NCI-H748 treated with DMSO at 0.1 percent for 48 hours (cell line): ENCODE results near the gene IZUMO1R.
"Not testable (repeated sequence)": the region's sequence is repeated elsewhere in the genome, so short reads cannot be mapped to it uniquely, and the experiment has no call there.

Experiments
- DNase-seq: peaks from one replicate; lab custom pipeline; 2025; lab: John Stamatoyannopoulos, UW

Gene IZUMO1R

DNA sequence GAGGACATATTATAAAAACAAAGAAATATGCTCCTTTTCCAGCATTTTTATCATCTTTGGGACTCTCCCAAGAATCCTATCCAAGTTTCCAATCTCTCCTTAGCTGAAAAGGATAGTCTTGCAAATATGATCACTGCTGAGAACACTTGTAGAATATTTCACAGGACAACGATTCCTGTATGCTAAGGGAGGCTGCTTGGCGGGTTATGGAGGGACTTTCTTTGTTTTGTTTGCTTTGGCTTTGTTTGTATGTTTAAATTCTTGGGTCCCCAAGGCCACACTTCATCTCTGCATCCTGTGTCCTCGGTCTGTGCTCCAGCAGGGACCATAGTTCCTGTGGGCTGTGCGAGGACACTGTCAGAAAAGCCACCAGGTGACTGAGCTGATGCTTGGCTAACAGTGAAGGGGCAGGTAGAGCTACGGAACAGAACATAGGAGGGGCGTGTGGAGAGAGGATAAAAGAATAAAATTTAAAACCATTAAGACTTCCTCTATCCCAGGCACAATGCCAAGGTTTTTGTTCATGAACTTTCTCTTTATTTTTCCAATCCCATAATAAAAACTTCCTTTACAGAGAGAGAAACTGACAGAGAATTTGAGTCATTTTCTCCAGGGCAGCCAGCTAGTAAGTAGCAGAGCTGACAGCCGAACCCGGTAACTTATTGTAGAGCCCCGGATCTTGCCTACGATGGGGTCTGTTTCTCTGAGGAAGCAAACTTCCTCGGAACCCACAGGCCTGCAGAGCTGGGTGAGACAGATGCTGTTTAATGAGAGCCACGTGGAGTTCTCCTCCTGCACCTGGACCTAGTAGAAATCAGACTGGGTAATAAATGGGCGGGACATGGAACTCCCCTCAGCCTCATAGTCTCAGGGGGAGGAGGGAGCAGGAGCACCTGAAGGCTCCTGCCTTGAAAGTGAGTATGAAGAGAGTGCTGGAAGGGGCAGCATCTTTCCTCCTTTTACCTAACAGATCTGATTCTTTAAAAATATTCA lies at the start of gene IZUMO1R:
Gene IZUMO1R (plus strand): TSS at position 615 of the 993 bp plus-strand sequence. CDS start 1,057 bp downstream, outside the sequence.
- no peak for DNase-seq

- DNase-seq, result no peak
Measured at GRCh38 chr11:94271885-94272372, 32.5 kb upstream of the IZUMO1R start.

- no peak for DNase-seq
Measured at GRCh38 chr11:94272738-94273313, 31.6 kb upstream of the IZUMO1R start.

- no peak for DNase-seq
Measured at GRCh38 chr11:94275961-94276360, 28.4 kb upstream of the IZUMO1R start.

- no peak for DNase-seq
Measured at GRCh38 chr11:94276943-94277342, 27.4 kb upstream of the IZUMO1R start.

GRCh38 chr11:94278207-94278606 lies 26.2 kb upstream of the IZUMO1R start:
- not testable (repeated sequence) for DNase-seq

GRCh38 chr11:94279996-94280395 lies 24.4 kb upstream of the IZUMO1R start:
- no peak for DNase-seq

DNA sequence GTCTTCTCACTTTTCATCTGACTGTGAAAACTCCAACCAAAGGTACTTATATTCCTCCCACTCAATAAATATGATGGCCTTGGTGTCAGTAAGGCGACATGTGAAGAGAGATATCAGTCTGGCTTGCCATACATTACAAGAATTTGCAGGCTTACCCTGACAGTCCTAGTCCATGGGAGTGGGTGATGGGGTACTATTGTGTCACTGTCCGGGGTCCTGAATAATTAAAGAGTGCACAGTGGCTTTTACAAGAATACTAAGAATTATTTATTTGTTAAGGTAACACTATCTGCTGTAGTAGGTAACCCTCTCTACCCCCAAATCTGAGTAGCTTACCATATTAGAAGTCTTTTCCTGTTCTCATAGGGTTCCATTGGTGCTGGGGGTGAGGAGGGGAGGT lies 23.1 kb upstream of the IZUMO1R start:
- DNase-seq, result no peak

- no peak for DNase-seq
Measured at GRCh38 chr11:94283678-94284077, 20.7 kb upstream of the IZUMO1R start.

GRCh38 chr11:94295534-94295933 lies 8.8 kb upstream of the IZUMO1R start:
- no peak for DNase-seq

DNA sequence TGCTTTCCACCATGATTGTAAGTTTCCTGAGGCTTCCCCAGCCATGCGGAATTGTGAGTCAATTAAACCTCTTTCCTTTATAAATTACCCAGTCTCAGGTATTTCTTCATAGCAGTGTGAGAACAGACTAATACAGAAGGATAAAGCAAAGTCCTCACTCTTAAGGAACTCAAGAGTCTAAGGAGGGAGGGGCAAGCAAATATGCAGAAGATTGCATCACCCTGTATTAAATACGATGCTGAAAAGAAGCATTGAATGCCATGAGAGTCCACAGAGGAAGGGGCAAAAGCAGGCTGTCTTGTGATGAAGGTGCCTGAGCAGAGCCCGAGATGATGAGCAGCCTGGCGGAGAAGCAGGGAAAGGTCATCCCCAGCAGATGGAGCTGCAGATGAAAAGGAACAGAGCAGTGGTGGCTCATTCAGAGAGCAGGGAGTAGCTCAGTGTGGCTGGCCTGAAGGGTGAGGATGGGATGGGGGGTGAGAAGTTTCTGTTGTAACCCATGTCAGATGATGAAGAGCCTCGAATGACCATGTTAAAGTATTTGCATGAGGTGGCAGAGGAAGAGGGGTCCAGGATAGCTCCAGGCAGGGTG lies 6.3 kb upstream of the IZUMO1R start:
- no peak for DNase-seq

DNA sequence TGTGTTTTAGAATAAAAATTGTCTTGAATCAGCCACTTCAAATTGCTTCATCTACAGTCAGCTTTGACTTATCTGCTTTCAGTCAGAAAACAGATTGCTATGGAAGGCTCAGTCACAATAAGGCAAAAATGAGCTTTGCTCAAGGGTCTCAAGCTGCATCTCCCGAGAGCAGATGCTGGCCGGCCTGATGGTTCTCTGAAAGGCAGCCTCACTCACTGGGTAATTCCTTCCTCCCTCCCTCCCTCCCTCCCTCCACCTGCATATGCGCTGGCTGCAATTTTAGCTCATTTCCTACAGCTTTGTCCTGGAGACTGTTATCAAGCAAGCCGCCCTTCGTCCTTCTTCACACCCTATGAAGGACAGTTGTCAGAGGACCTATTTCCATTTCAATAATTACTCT lies 1.6 kb upstream of the IZUMO1R start:
- no peak for DNase-seq

- DNase-seq, result no peak
Measured at GRCh38 chr11:94305146-94305545, 766 bp downstream of the IZUMO1R start.

- DNase-seq, result no peak
Measured at GRCh38 chr11:94307101-94307791, 2.9 kb downstream of the IZUMO1R start.

DNA sequence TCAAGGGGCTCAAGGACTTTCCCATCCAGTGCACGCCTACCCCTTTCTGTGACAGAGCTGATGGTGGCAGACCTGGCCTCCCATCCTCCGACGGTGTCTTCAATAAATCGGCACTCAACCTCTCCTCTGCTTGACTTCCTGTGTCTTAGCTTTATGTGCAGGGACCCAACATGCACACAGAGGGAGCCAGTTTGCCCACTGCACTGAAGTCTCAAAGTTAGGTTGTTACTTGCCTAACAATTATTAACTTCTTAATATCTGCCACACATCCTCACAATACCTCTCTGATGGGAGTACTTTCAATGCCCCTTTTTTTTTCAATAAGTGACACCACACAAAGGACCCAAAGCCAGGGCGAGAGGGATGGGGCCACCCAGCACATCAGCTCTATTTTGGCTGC lies 3.6 kb downstream of the IZUMO1R start:
- DNase-seq, result no peak

- DNase-seq, result no peak
Measured at GRCh38 chr11:94309757-94310156, 5.4 kb downstream of the IZUMO1R start.

- DNase-seq, result no peak
Measured at GRCh38 chr11:94310191-94310875, 6.0 kb downstream of the IZUMO1R start.

GRCh38 chr11:94312339-94312738 lies 8.0 kb downstream of the IZUMO1R start:
- no peak for DNase-seq

DNA sequence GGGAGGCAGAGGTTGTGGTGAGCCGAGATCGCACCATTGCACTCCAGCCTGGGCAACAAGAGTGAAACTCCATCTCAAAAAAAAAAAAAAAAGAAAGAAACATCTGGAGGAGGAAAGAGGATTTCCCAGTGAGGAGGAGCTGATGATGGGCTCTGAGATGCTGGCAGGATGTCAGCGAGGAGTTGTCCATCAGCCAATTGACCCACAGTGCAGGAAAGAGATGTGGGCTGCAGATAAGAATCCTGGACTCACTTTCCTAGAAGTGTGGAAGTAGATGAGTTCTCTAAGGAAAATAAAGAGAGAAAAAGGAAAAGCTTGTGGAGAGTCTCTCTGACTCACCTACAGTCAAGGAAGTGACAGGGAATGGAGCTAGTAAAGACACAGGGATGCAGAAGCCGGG lies 9.7 kb downstream of the IZUMO1R start:
- DNase-seq, result no peak

GRCh38 chr11:94315664-94316063 lies 11.3 kb downstream of the IZUMO1R start:
- no peak for DNase-seq

DNA sequence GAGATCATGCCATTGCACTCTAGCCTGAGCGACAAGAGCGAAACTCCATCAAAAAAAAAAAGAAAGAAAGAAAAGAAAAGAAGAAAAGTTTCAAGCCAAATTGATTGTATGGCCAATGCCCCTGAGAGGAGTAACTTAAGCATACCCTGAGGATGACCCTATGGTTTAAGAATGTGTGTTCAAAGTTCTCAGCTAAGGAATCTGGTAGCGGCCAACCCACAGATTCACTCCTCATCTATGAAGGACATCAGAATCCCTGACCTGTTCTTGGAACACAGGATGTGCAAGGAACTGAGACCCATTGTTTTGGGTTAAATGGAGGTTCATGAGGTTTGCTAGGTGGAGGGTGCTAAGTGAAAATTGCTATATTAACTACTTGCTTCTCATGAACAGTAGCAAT lies 18.1 kb downstream of the IZUMO1R start:
- DNase-seq, result no peak

DNA sequence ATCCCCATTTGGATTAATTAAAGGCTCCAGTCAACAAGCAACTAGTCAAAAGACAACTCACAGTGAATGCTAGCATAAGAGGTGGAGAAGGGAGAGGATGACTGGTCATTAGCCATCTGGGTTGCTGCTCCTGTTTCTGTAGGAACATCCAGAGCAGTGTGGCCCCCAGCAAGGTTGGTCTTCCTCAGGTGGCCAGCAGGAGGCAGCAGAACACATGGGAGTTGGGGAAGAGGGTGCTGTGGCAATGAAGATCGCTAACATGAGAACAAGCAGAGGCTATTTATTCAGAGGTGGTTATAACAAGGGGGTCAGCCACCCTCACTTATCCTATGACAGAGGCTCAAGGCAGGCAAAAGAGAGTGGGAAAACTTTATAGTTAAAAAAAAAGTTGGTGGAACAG lies 21.3 kb downstream of the IZUMO1R start:
- peak; percentile 8 for DNase-seq
